ENCODE data around the gene ATPAF1.

Gene ATPAF1

DNA sequence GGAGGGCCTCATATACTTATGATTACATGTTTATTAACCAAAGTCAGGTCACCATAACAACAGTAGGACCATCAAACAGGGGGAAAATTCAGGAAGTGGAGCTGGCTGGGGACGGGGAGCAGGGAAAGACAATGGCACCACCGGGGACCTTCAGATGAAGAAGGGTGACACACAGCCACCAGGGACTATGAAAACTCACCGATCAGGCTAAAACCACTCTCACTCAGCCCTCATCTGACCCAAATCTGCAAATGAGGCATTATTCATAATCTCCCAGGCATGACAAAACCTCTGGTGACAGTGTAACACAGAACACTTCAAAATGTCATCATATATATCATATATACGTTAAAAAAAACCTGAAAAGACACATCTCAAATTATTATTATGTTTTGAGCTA lies 75.3 kb downstream of the ATPAF1 start:
- TF ChIP-seq, protein P1, sequence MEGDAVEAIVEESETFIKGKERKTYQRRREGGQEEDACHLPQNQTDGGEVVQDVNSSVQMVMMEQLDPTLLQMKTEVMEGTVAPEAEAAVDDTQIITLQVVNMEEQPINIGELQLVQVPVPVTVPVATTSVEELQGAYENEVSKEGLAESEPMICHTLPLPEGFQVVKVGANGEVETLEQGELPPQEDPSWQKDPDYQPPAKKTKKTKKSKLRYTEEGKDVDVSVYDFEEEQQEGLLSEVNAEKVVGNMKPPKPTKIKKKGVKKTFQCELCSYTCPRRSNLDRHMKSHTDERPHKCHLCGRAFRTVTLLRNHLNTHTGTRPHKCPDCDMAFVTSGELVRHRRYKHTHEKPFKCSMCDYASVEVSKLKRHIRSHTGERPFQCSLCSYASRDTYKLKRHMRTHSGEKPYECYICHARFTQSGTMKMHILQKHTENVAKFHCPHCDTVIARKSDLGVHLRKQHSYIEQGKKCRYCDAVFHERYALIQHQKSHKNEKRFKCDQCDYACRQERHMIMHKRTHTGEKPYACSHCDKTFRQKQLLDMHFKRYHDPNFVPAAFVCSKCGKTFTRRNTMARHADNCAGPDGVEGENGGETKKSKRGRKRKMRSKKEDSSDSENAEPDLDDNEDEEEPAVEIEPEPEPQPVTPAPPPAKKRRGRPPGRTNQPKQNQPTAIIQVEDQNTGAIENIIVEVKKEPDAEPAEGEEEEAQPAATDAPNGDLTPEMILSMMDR (IDR thresholded peaks at IDR 0.05; ENCODE audit: low read depth, low read length, missing control alignments) = no peak
- no peak overlapping the region for H3K4me3 ChIP-seq (replicated peaks; ENCODE audit: low read depth, low read length)
- no peak for DNase-seq (ENCODE audit: extremely low read depth, low read depth)

DNA sequence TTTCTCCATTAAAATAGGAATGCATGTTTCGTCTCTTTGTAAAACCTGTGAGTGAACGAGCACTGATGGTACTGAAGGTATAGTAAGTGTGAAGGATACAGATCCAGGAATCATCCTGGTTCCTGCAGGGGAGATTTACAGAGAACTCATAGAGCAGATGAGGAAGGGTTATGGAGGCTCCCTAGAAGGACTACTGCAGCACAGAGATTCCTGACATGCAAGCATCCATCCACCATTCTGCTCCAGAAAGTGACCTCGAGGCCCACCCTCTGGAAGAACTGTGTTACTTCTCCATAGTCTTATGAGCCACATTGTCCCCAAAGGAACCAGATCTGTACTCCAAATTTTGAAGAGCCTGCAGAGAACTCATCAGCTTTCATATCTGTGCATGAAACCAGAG lies 78.6 kb downstream of the ATPAF1 start:
- DNase-seq (ENCODE audit: extremely low read depth, low read depth) = no peak
- no peak overlapping the region for H3K4me3 ChIP-seq (replicated peaks; ENCODE audit: low read depth, low read length)

DNA sequence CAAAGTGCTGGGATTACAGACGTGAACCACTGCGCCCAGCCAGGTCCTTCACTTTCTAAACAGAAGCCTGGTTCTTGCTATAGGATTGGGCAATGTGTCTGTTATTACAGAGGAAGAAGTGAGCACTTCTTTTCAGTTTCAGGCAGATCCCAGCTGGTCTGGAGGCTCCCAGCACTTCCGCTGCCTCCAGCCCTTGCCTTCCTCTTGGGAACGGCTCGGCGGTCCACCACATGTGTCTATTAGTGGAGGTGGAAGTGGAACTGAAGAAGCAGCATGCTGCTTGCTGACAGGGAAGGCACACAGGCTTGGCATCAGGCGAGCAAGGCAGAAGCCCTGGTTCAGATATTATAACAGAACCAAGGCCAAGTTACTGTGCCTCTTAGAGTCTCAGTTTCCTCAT lies 81.1 kb downstream of the ATPAF1 start:
- TF ChIP-seq, protein P1 (IDR thresholded peaks at IDR 0.05; ENCODE audit: low read depth, low read length, missing control alignments) = no peak
- no peak overlapping the region for H3K4me3 ChIP-seq (replicated peaks; ENCODE audit: low read depth, low read length)
- DNase-seq (ENCODE audit: extremely low read depth, low read depth) = no peak

More for the DNA sequence above, 78.6 kb downstream of the ATPAF1 start:
- TF ChIP-seq, protein P1 (IDR thresholded peaks at IDR 0.05; ENCODE audit: low read depth, low read length, missing control alignments) = no peak

DNA sequence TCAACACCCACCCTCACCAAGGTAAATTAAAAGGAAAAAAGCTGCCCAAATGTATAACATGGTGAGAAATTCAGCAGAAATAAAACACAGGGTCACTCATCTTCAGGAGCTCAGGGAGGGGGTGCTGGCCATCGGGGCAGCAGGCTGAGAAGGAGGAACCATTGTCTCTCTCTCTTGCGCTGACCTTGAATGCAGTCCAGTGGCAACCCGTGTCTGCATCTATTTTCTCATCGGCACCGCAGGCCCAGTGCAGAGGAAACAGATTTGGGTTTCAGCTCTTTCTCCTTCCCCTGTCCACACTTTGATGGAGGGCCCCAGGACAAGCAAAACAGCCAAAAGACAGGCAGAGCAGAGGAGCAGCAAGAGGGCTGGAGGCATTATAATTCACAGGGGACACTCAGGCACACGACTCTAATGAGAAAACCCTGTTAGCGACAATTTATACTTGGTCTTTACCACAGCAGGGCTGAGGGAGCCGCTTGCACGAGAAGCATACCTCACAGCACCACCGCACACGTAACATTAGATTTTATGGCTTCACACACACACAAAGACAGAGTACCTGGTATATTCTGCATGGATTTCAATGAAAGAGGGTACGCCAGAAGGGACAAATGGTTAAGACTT lies 82.7 kb downstream of the ATPAF1 start:
- no peak overlapping the region for H3K4me3 ChIP-seq (replicated peaks; ENCODE audit: low read depth, low read length)
- DNase-seq (ENCODE audit: extremely low read depth, low read depth) = no peak
- TF ChIP-seq, protein P1 (IDR thresholded peaks at IDR 0.05; ENCODE audit: low read depth, low read length, missing control alignments) = no peak

DNA sequence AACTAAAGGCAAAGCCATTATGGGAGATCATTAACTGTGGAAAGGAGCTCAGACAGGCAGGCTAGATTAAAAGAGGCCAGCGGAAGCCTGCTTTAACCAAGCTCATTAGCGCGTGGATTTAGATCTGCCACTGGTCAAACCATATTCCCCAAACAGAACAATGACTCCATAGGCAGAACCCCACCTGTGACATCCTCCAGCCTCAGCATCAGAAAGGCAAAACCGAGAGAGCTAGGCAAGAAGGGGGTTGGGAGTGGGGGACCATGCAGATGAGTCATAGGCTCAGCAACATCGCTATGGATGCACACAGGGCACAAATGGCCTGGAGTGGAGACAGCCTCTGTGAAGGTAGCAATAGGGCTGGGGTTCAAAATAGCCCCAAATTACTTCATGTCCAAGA lies 84.7 kb downstream of the ATPAF1 start:
- DNase-seq (ENCODE audit: extremely low read depth, low read depth) = no peak

DNA sequence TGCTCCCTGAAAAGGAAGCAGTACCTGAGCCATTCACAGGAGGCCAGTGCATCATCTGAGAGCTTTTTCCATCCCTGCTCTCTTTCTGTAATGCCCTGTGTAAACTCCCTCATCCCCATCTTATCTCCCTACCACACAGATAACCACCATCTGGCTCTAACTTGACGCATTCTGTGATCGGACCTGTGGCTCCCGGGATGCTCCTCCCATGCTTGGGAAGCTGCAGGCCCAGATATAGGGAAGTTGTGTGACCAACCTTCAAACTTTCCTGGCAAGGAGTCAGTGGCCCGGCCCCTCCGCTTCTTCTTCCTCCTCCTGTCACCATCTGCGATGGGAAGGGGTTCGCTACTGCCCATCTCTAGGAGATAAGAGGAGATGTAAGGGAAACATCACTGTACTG lies 85.2 kb downstream of the ATPAF1 start:
- no peak overlapping the region for H3K4me3 ChIP-seq (replicated peaks; ENCODE audit: low read depth, low read length)
- no peak for DNase-seq (ENCODE audit: extremely low read depth, low read depth)
- TF ChIP-seq, protein P1 (IDR thresholded peaks at IDR 0.05; ENCODE audit: low read depth, low read length, missing control alignments) = no peak

More for the DNA sequence above, 84.7 kb downstream of the ATPAF1 start:
- H3K4me3 ChIP-seq (replicated peaks; ENCODE audit: low read depth, low read length) = no peak overlapping the region
- TF ChIP-seq, protein P1 (IDR thresholded peaks at IDR 0.05; ENCODE audit: low read depth, low read length, missing control alignments) = no peak

Data from HFF-Myc (cell line).